NCI-H345 treated with DMSO at 0.1 percent for 48 hours (cell line): ENCODE measurements around the gene LYPD1.

ENCODE experiments used
- DNase-seq: peaks from one replicate; lab custom pipeline; 2025; ENCODE audit not compliant: unreplicated experiment; lab: John Stamatoyannopoulos, UW

LYPD1 gene

DNA sequence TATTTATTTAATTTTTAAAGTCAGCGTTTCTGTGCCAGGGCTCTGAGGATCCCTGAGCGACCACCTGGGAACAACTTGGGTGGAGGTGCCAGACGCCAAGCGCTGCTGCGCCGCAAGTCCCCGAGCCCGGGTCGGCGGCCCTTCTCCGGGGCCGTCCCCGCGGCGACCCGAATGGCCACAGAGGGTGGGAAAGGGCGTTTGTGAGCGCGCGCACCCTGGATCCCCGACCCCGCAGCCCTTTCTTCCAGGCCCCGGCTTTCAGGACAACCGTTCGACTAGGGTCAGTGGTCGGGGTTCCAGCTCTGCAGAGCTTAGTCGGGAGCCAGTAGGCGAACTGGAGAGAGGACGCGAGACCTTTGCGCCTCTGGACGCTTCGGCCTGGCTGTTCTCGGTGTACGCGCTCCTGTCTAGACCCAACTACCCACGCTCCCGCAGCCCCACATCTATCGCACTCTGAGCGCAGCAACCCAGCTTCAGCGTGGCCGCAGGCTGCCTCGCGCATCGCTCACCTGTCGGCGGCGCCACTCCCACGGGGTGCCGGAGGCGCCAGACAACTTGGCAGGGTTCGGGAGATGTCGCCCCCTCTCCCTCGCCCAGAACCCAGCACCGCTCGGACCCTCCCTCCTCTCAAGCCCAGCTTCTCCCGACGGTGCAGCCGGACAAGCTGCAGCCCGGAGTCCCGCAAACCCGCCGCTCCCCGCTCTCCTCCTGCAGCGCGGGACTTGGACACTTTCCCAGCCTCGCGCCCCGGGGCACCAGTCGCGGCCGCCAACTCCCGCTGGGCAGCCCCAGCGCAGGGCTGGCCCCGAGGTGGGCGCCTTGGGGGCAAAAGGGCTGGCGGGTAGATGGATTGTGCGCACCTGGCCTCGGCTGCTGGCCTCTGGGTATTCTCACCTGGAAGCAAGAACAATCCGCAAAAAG lies 758 bp downstream of the LYPD1 start:
- DNase-seq: peak; percentile 17

DNA sequence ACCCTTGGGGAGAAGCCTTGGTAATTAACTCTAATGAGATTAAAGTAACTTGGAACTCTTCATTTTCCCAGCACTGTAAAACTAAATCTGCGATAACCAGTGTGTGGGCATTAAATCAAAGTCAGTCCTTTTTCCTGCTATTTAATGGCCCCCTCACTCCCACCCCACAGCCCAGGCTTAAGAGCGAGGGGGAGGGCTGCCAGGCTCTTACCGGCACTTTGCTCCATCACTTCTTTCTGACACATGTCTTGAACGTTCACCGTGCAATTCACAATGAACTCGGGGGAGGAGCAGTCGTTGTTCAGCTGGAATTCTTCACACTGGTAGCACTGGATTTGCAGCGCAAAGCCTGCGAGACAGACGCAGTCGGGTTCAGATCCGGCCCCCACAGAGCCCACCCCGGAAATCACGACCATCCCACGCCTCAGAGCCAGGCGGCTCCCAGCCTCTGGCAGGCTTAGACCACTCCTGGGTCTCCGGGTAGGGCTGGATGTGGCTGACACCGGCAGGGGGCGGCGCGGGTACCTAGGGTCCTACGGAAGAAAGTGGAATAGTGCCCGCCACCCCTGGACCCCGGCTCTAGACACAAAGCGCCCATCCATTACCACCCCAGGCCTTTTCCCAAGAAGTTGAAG lies 1.7 kb downstream of the LYPD1 start:
- peak; percentile 43 for DNase-seq

DNA sequence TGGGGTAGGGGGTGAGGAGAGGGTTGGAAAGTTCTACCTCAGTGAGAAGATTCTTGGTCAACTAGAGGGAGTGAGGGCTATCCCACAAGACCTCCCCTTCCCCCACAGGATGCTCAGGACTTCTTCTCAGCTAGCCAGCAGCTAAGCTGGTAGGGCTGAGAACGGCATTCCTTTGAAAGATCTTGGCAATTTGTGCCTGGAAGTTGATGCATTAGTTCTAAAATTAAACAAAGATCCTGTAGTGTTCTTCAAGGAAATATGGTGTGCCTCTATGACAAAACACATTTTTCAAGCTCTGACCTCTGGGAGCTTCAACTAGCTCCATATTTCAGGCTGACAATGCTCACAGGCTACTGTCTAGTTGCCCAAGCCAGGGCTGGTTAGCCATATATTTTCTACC lies 2.3 kb downstream of the LYPD1 start:
- DNase-seq: no peak

DNA sequence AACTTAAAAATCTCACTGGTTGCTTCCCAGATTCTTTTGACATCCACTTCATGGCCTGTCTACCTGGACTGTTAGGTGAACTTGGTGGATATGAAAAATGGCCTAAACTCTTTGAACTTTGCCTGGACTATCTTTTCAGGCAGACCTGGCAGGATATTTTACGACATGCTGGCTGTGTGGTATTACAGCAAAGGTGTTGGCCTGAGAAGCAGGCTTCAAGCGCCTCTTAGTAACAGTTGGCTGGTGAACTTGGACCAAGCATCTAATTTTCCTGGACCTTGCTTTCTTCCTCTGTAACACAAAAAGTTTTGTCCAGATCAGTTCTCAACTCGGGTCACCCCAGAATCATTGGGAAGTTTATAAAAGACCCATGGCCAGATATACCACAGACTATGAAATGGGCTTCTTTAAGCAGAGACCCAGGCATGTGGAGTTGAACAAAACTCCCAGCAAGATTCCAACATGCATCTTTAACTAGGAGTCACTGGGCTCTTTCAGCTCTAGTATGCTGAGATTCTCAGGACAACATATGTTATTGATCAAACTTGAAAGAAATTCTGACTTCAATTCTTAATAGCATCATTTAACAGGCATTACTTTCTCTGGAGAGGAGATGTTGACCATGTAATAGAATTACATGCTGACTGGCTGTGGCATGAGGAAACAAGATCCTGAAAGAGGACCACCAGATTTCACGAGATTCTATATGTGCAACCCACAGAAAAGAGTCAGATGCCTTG lies 4.4 kb downstream of the LYPD1 start:
- no peak for DNase-seq

DNA sequence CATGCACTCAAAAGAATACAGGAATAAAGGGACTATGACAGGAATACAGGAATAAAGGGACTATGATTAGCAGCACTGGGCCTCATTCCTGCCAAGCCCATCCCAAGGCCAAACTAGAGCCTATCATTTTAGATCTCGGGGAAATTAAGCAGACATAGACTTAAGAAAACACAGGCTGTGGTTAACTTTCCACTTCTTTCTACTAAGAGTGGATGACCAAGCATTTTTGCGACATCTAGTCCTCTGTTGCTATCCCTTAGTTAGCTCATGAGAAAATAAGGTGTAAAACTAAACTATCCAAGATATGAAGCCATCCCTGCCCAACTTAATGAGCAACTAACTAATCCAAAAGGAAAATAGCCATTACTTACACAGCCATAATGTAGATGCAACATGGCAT lies 5.9 kb downstream of the LYPD1 start:
- no peak for DNase-seq

DNA sequence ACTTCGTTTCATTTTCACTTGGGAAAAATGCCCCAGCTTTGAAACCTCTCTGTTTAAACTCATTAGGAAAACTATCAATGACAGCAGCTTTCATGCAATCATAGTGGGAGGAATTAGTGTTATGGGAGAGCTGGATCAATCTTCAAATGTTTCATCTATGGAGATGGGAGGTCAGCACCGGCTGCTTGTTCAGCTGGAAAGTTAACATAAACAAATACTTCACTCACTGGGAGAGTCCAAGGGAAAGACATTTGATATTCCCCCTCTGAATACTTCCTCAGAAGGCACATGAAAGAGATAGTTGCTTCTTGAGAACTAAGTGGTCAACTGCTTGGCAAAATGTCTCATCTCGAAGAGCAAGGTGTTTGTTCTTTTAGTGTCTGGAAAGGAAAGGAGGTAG lies 7.3 kb downstream of the LYPD1 start:
- no peak for DNase-seq

DNA sequence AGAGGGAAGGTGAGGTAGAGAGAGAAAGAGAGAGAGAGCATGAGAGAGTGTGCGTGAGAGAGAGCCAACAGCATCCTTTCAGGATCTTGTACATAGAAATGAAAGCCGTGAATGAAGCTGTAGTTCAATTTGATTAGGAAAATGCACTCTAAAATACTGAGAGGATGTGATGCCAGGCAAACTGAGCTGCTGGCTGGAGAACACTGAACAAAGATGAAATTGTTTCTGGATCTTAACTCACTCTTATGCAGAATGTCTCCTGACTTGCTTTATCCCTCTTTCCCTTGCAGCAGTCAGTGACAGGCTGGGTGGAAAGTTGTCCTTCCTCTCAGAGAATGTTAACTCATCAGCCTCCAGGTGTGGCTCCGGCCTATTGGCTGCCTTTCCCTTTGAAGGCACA lies 10.7 kb downstream of the LYPD1 start:
- DNase-seq: no peak

DNA sequence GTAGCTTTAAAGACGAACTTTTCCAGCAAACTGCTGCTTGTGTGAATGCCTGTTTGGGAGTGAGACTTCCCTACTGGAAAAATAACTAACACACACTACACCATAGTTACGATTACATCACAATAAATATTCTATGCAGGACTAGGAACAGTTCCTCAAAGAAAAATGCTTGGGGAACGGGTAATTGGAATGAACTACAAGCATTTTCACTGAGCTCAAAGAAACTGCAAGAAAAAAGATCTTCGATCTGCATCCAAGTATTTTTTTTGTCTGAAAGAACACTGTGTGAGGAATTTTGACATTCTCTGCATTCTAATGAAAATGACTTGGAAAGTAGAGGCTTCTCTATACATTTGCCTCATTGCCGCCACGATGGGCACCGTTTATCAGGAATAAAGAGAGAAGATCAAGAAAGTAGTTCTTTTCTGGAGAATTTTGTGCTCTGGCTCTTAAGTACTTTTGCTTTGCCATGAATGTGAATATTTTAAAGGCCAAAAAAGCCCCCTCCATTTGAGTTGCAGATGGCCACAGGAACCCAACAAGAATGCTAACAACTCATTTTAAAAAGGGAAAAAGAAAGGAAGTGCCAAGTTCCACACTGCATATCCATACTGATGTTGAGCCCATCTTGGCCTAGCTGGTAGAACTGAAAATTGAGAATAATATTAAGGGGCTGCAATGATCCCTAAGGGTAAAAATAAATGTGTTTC lies 13.6 kb downstream of the LYPD1 start:
- DNase-seq: no peak

DNA sequence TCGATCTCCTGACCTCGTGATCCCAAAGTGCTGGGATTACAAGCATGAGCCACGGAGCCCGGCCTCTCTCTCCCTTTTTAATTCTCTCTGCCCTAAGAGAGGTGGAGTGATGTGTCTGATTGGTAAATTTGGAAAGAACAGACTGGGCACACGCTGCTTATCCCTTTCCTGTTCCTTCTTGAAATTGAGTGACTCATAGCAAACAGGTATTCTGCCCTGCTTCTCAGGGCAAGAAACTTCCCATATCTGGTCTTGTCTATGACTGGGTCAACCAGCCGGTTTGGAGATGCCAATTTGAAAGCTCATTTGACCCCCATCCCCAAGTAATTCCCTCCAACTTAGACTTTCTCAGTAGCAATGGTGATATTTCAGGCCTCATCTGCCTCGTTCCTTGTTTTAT lies 15.0 kb downstream of the LYPD1 start:
- no peak for DNase-seq

DNA sequence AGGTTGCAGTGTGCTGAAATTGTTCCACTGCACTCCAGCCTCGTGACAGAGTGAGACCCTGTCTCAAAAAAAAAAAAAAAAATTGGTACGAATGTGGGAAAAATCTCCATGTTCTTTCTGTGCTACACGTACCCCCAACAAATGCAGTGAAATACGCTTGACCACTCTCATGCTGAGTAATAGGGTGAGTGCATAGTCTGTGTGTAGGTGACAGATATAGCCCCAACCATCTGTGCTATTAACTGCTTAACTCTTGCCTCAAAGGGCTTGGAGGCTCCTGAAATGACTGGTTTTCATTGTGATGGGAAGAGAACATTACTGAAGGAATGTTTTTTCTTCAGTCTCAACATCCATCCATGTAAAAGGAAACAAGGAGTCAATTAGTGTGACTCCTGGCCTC lies 15.7 kb downstream of the LYPD1 start:
- no peak for DNase-seq

DNA sequence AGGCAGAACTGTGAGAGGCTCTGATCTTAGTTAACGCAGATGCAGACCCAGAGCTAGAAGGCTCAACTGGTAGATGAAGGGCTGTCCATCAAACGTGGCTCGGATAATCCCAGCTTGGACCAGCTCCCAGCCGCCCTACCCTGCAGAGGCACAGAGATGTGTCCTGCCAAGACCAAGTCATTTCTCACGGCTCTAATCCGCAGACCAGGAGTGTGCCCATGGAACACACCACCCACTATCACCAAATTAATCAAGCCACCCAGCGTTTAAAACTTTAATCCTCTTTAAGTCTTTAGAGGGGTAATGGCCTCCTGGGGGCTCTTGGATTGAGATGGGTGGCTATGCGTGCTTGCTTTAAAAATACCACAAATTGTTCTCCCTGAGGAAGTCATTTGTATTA lies 17.5 kb downstream of the LYPD1 start:
- DNase-seq: no peak

DNA sequence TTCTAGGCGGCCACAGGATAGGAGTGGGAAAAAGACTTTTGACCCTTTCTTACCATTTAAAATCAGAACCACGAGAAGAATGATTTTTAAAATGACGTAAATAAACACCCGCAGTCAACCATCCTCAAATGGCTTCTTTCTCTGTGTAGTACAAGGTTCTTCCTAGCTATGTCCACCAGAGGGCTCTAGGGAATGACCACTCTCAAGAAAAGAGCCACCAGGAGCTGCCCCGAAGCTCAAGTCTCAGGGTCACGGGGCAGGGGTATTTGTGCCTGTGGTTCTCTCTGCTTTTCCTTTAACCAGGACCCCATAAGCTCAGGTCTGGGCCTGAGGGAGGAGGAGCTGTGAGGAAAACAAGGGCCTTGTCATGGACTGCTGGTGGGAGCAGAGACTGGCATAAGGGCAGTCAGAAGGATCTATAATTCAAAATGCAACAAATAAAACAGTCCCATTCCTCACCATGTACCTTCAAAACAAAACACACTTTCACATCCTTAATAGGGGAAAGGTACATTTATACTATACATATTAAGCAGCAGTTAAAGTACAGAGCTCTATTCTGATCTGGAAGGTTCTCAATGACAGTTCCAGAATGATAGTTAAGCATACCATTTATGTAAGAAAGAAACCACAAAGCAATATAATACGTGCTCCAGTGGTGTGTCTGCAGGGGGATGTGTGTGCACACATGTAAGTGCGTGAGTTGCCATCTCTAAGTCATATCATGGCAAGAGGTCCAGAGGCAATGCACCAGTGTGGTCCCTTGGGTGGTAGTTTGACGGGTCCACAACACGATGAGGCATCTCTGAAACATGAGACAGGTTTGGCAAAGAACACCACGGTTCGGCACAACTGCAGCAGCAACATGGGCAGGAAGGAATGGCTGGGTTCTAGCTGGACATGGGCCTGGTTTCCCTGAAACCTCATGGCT lies 18.6 kb downstream of the LYPD1 start:
- DNase-seq: no peak

DNA sequence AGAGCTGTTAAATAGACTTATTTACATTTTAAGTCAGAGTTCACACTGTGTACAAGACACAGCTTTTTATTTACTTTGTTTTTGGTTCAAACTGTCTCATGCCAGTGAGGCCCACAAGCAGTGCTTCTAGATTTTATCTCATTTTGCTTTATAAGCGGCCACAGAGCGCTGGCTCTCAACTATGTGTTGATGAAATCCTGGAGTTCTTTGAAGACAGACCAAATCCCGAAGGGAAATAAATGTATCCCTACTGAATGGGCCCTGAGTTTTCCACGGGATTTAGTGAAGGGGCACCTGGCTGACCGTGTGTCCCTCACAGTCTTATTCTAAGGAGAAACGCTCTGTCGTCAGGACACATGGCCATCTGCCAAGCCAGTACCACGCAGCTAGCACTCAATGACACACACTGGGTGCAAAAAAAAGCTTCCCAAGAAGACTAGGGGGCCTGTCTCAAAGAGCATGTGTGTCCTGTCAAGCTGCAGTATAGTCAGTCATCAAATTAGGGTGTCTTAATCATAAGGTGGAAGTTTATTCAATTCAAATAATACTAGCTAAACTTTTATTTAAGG lies 23.4 kb downstream of the LYPD1 start:
- DNase-seq: no peak

DNA sequence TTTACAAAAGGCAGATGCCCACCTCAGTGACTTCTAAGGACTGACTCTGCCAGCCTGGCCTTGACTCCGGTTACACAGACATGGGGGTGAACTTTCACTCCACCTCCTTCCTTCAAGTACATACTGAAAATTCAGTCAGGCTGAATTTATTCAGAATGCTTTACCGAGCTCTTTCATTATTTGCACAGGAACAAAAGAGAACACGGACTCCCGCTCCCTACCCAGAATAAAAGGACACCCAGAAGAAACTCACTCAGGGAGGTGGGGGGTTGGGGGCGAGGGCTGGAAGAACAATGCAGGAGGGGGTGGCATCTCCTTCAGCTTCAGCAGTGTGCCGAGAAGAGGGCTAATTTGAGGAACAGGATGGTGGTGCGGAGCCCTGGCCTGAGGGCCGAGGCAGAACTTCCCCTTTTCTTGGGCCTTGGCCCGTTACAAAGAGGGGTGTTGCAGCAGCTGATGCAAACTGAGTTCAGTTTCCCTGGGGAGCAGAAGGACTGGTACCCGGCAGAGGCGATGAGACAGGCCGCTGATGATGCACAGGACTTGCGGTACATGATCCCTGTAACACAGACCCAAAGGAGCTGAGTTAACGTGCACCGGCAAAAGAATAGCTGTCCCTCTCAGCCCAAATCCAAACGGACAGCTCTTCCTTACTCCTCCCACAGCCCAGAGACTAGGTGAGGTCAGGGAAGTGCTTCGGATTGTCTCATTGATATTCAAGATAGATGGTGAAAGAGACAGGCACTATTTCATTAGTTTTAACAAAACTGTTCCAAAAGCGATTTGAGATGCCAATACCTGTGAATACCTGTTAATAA lies 24.1 kb downstream of the LYPD1 start:
- no peak for DNase-seq

DNA sequence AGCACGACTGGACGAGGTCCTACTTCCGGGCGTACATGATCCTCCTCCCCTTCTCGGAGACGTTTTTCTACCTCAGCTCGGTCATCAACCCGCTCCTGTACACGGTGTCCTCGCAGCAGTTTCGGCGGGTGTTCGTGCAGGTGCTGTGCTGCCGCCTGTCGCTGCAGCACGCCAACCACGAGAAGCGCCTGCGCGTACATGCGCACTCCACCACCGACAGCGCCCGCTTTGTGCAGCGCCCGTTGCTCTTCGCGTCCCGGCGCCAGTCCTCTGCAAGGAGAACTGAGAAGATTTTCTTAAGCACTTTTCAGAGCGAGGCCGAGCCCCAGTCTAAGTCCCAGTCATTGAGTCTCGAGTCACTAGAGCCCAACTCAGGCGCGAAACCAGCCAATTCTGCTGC lies 24.8 kb downstream of the LYPD1 start:
- DNase-seq: no peak

DNA sequence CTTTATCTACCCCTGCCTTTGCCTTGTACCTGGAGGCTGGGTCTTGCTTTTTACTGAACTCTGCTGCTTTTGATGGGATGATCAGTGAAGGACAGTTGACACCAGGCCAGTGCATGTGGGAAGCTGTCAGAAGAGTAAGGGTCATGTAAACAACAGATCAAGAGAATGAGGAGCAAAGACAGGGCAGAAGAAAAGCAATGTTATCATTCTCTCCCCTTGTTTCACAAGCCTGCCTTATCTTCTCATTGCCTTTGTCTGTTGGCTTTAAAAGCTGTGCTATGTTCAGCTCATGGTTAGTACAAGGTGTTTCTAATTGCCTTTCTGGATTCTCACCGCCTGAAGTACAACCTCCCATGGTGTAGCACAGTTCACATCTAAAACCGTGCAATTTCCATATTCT lies 27.6 kb downstream of the LYPD1 start:
- DNase-seq: no peak

DNA sequence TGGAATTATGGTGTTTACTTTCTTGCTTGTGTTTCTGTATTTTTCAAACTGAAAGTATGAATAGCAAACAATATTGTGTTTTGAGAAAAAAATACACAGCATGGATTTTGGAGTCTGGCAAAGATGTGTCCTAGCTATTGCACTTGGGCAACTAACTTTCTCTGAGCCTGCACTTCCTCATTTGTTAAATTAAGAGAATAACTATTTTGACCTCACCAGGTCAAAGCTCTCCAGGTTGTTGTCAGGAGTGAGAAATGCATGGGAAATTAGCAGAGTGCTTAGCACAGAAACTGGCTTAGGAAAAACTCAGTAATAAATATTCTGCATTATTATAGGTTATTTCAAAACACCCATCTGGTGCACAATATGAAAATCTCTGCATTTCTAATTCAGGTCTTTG lies 28.2 kb downstream of the LYPD1 start:
- DNase-seq: no peak

DNA sequence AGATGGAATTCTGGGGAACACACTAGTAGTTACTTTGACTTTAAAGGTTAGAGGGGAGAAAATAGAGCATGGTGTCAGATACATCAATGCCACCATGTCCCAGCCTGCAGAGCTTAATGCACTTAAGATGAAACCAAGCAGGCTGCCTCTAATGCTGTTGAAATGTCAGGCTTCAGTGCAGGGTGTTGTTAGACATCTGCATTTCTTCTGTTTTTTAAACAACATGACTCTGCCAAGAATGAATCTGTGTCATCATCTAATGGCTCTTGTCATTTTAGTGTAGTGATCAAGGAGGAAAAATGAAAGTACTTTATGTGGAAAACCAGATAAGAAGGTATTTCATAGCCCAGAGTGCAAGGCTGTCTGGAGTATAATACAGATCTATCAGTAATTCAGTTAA lies 29.9 kb downstream of the LYPD1 start:
- DNase-seq: no peak
